Measurements from ENCODE around the gene PPP3CA. TPM values are rescaled to one million over a fixed set of nuclear protein-coding genes. Genes with fewer than 3 reads are reported as not detected.

Gene PPP3CA
- total and polyA plus RNA-seq, 9 donors: 19.4 to 47.9 (median 37.9) TPM

- no peak overlapping the region for H3K27ac ChIP-seq
- 95 to 100% (median 99%) methylated on average over 1 of the region's 1 CpG for WGBS, 3 donors
Observed at GRCh38 chr4:101075536-101075935, 271.8 kb downstream of the PPP3CA start.

GRCh38 chr4:101074326-101074725 is 273.0 kb downstream of the PPP3CA start:
- Histone ChIP-seq H3K4me3 (no peak overlapping the region), H3K27me3 (no peaks in the 10 kb centered on the region), H3K27ac (no peak overlapping the region), H3K9me3 (no peaks in the 10 kb centered on the region), H3K4me1 (ENCODE audit: insufficient read depth) (peaks cover 4% of the 10 kb centered on the region), H3K36me3 (no peaks in the 10 kb centered on the region)
- TF ChIP-seq POLR2A (IDR thresholded peaks at IDR 0.05) (no peak), EP300 (IDR thresholded peaks at IDR 0.05) (no peak)
- intact Hi-C loops (cut with DNase I): no loop called here
- no peak for DNase-seq
- 93 to 97% (median 95%) methylated on average over 2 of the region's 2 CpGs for WGBS, 3 donors

More at GRCh38 chr4:101075536-101075935, 271.8 kb downstream of the PPP3CA start:
- H3K4me1 ChIP-seq (ENCODE audit: insufficient read depth): peaks cover 4% of the 10 kb centered on the region
- no peak overlapping the region for H3K4me3 ChIP-seq
- intact Hi-C loops (cut with DNase I): no loop called here
- no peaks in the 10 kb centered on the region for H3K9me3 ChIP-seq
- TF ChIP-seq POLR2A (IDR thresholded peaks at IDR 0.05) (no peak), EP300 (IDR thresholded peaks at IDR 0.05) (no peak)
- TF ChIP-seq, protein P1, sequence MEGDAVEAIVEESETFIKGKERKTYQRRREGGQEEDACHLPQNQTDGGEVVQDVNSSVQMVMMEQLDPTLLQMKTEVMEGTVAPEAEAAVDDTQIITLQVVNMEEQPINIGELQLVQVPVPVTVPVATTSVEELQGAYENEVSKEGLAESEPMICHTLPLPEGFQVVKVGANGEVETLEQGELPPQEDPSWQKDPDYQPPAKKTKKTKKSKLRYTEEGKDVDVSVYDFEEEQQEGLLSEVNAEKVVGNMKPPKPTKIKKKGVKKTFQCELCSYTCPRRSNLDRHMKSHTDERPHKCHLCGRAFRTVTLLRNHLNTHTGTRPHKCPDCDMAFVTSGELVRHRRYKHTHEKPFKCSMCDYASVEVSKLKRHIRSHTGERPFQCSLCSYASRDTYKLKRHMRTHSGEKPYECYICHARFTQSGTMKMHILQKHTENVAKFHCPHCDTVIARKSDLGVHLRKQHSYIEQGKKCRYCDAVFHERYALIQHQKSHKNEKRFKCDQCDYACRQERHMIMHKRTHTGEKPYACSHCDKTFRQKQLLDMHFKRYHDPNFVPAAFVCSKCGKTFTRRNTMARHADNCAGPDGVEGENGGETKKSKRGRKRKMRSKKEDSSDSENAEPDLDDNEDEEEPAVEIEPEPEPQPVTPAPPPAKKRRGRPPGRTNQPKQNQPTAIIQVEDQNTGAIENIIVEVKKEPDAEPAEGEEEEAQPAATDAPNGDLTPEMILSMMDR (IDR thresholded peaks at IDR 0.05): no peak
- no peak for DNase-seq
- no peaks in the 10 kb centered on the region for H3K27me3 ChIP-seq
- no peaks in the 10 kb centered on the region for H3K36me3 ChIP-seq

DNA sequence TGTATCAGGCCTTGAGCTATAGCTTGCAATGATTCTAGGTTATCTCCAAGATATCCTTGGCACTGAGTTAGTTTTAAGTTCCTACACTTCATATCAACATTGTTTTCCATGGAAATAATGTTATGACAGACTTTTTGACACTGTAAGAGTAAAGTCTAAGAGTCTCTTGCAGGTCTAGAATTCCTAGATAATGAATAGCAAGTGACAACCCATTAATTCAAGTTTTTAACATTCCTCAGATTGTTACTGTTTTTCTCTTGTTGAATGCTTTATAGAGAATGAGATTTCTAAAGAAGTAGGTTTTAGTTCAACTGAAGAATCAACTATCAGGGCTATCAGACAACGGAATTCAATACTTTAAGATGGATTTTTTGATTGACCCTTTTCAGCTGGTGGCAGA is 276.1 kb downstream of the PPP3CA start:
- no peak for TF ChIP-seq EP300 (IDR thresholded peaks at IDR 0.05)
- TF ChIP-seq, protein P1 (IDR thresholded peaks at IDR 0.05): no peak
- TF ChIP-seq POLR2A (IDR thresholded peaks at IDR 0.05): no peak
- Histone ChIP-seq H3K27ac (no peak overlapping the region), H3K36me3 (no peaks in the 10 kb centered on the region), H3K9me3 (no peaks in the 10 kb centered on the region), H3K4me1 (ENCODE audit: insufficient read depth) (peaks cover 2% of the 10 kb centered on the region), H3K4me3 (no peak overlapping the region), H3K27me3 (no peaks in the 10 kb centered on the region)
- WGBS, 3 donors: 31 to 69% (median 38%) methylated on average over 1 of the region's 1 CpG
- DNase-seq: no peak
- intact Hi-C loops (cut with DNase I): no loop called here

- TF ChIP-seq EP300 (IDR thresholded peaks at IDR 0.05): no peak
- TF ChIP-seq, protein P1 (IDR thresholded peaks at IDR 0.05): no peak
- no peak for TF ChIP-seq POLR2A (IDR thresholded peaks at IDR 0.05)
- intact Hi-C loops (cut with DNase I): no loop called here
Observed at GRCh38 chr4:101068115-101068514, 279.2 kb downstream of the PPP3CA start.

DNA sequence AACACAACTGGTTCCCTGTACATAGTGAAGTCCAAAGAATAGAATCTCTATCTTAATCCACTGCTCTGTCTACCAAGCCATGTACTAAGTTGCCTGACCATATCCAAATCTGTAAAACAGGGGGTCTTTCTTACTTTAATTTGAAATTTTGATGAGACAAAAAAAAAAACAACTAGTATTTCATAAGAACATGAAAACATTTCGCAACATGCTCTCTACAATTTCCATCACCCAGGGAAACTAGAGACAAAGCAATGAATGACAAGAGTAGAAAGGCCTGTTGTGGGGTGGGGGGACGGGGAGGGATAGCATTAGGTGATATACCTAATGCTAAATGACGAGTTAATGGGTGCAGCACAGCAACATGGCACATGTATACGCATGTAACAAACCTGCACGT is 279.9 kb downstream of the PPP3CA start:
- Histone ChIP-seq H3K27ac (no peak overlapping the region), H3K36me3 (no peaks in the 10 kb centered on the region), H3K4me3 (no peak overlapping the region), H3K4me1 (ENCODE audit: insufficient read depth) (peaks cover 2% of the 10 kb centered on the region), H3K27me3 (no peaks in the 10 kb centered on the region), H3K9me3 (no peaks in the 10 kb centered on the region)
- TF ChIP-seq, protein P1 (IDR thresholded peaks at IDR 0.05): no peak
- TF ChIP-seq EP300 (IDR thresholded peaks at IDR 0.05) (no peak), POLR2A (IDR thresholded peaks at IDR 0.05) (no peak)
- WGBS, 3 donors: 91 to 97% (median 94%) methylated on average over 5 of the region's 5 CpGs
- no peak for DNase-seq
- intact Hi-C loops (cut with DNase I): no loop called here

More at GRCh38 chr4:101068115-101068514, 279.2 kb downstream of the PPP3CA start:
- Histone ChIP-seq H3K36me3 (no peaks in the 10 kb centered on the region), H3K27me3 (no peaks in the 10 kb centered on the region), H3K4me3 (no peak overlapping the region), H3K9me3 (no peaks in the 10 kb centered on the region), H3K27ac (no peak overlapping the region), H3K4me1 (ENCODE audit: insufficient read depth) (peaks cover 2% of the 10 kb centered on the region)
- no peak for DNase-seq
- WGBS, 3 donors: 82 to 89% (median 87%) methylated on average over 3 of the region's 3 CpGs
